Spinal cord (tissue), 10 donors: ENCODE data around the gene IRF2. TPM values are rescaled to one million over a fixed set of nuclear protein-coding genes. Genes with fewer than 3 reads are reported as not detected.

ENCODE experiments used
- DNase-seq, 6 donors: peaks; one replicate each; pipeline versions ENCODE4 v3.0.0 to v3.0.0-alpha.2; 2013 to 2015; ENCODE audit warnings: low spot score in 6 of 6, low read depth in 4 of 6
- H3K27ac ChIP-seq: one replicate; pipeline ENCODE4 v1.5.1; 2013; ENCODE audit warnings: low read depth, low read length, control low read depth
- H3K27me3 ChIP-seq: one replicate; pipeline ENCODE4 v1.6.1; 2013; ENCODE audit warnings: low read length; ENCODE audit not compliant: control insufficient read depth, insufficient read depth
- H3K36me3 ChIP-seq: one replicate; pipeline ENCODE4 v1.6.1; 2013; ENCODE audit warnings: low read length; ENCODE audit not compliant: control insufficient read depth, insufficient read depth
- H3K4me1 ChIP-seq: one replicate; pipeline ENCODE4 v1.6.1; 2013; ENCODE audit warnings: low read length; ENCODE audit not compliant: control insufficient read depth, insufficient read depth
- H3K4me3 ChIP-seq: one replicate; pipeline ENCODE4 v1.5.1; 2013; ENCODE audit warnings: low read depth, low read length, control low read depth
- H3K9me3 ChIP-seq: one replicate; pipeline ENCODE4 v1.6.1; 2013; ENCODE audit warnings: low read length; ENCODE audit not compliant: control insufficient read depth, insufficient read depth
- WGBS: methylation state at CpG from one replicate; pipeline ENCODE4 v1.1.5; 2013; ENCODE audit warnings: missing lambda C conversion rate; ENCODE audit not compliant: insufficient coverage; 5-methylcytosine and 5-hydroxymethylcytosine counted together
- polyA plus RNA-seq, 2 donors: library from polyadenylated mRNA; unstranded; fragments of 120-200 nt; gene quantifications; one replicate each; pipeline ENCODE4 v1.2.1, GENCODE V29; 2013; ENCODE audit not compliant: insufficient read length in 2 of 2
- small RNA-seq: library from RNA; depleted of rRNA; stranded (forward); fragments of <200 nt; gene quantifications from one replicate; pipeline ENCODE3, GENCODE V24; 2014; ENCODE audit warnings: low replicate concordance
- total RNA-seq, 2 donors: library from RNA; depleted of rRNA in 1 of 2; stranded (reverse); fragments of 120-200 nt in 1 of 2; fragments of >200 nt in 1 of 2; gene quantifications; one replicate each; pipeline versions ENCODE4 v1.2.3 to v1.2.4, GENCODE V29; 2013 to 2014
- donor health status: healthy.

The IRF2 gene
- total and polyA plus RNA-seq, 4 donors: 19.6 to 33.7 (median 24.6) TPM

- Histone ChIP-seq H3K27ac (no peak overlapping the region), H3K9me3 (no peaks in the 10 kb centered on the region)
- no CpG with 5 or more reads among the region's 1 CpG for WGBS
Measured at GRCh38 chr4:184337907-184338306, 136.4 kb downstream of the IRF2 start.

More at GRCh38 chr4:184337907-184338306, 136.4 kb downstream of the IRF2 start:
- Histone ChIP-seq H3K36me3 (no peaks in the 10 kb centered on the region), H3K27me3 (no peaks in the 10 kb centered on the region), H3K4me3 (no peak overlapping the region), H3K4me1 (no peaks in the 10 kb centered on the region)
- DNase-seq: no peak

Small RNA genes lying within 50 kb of the gene (small RNA-seq; reads per million reads assigned to genes)
- gene RF00152: not detected

Other genes with a start within 250 kb of the IRF2 start
- 10 to 100 TPM; 37.5 to 47.6 TPM for gene CASP3, start 174.9 kb upstream of the IRF2 start, total RNA-seq
- gene CASP3, start 174.9 kb upstream of the IRF2 start, polyA plus RNA-seq: 10 to 100 TPM; 47.7 to 62.1 TPM
- 10 to 100 TPM; 28.1 to 30.8 TPM for gene PRIMPOL, start 175.2 kb upstream of the IRF2 start, total RNA-seq
- 10 to 100 TPM; 27.4 to 36.5 TPM for gene PRIMPOL, start 175.2 kb upstream of the IRF2 start, polyA plus RNA-seq